PFSK-1 (cell line): ENCODE data around the gene ARL3.

Experiments used
- POLR2AphosphoS5 ChIP-seq: IDR thresholded peaks from 2 replicates; pipeline ENCODE4 v1.6.1; 2012; ENCODE audit warnings: low read depth, mild to moderate bottlenecking, control low read depth, low read length, moderate library complexity
- REST ChIP-seq, 2 experiments: IDR thresholded peaks; 2 replicates each; pipeline versions ENCODE4 v1.6.1 to v1.8.0; 2011 to 2012; ENCODE audit warnings: low read depth in 2 of 2, low read length in 2 of 2, control low read depth in 1 of 2, inconsistent platforms in 1 of 2, mild to moderate bottlenecking in 1 of 2, moderate library complexity in 1 of 2; ENCODE audit not compliant: insufficient read depth in 1 of 2
- TAF1 ChIP-seq: IDR thresholded peaks from 2 replicates; pipeline ENCODE4 v1.6.1; 2012; ENCODE audit warnings: low read length, control low read depth, borderline replicate concordance; ENCODE audit not compliant: insufficient read depth

DNA sequence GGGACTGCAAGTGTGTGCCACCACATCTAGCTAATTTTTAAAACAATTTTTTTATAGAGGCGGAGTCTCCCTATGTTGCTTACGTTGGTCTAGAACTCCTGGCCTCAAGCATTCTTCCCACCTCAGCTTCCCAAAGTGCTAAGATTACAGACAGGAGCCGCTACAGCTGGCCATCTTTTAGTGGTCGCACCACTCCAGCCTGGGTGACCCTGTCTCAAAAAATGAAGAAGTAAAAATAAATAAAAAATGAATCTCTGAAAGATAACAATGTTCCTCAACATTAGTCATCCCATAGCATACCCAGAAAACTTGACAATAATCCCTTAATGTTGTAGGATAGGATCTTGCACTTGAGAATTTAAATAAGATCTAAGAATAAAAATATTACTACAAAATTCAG is 47.8 kb upstream of the ARL3 start:
- no peak for TF ChIP-seq TAF1
- TF ChIP-seq POLR2AphosphoS5, result no peak
- no peak for TF ChIP-seq REST (IDR thresholded peaks at IDR 0.05; ENCODE audit: insufficient read depth in 1 of 2, low read depth in 2 of 2, low read length in 2 of 2)
